ENCODE data around the gene UGT1A7.

UGT1A7 gene

GRCh38 chr2:233819884-233820773 lies 138.4 kb downstream of the UGT1A7 start:
- no peak for DNase-seq

GRCh38 chr2:233820774-233821105 lies 139.0 kb downstream of the UGT1A7 start:
- no peak for DNase-seq

GRCh38 chr2:233821196-233821595 lies 139.5 kb downstream of the UGT1A7 start:
- no peak for DNase-seq

GRCh38 chr2:233821709-233822100 lies 140.0 kb downstream of the UGT1A7 start:
- DNase-seq = no peak

- DNase-seq = no peak
Observed at GRCh38 chr2:233822101-233822771, 140.5 kb downstream of the UGT1A7 start.

All from NCI-H446 (cell line).